Upper lobe of right lung (tissue), 1 donor: ENCODE results near the gene EMP2. TPM values are rescaled to one million over a fixed set of nuclear protein-coding genes. Genes with fewer than 3 reads are reported as not detected.
A peak's percentile ranks its signal among the peaks of the same experiment; 100 is the strongest.

Experiments
- ATAC-seq: fragments of 200-7000 bp; cut with Tn5 transposase; one replicate; pipeline ENCODE4 v1.9.1; 2020; ENCODE audit warnings: mild to moderate bottlenecking, moderate library complexity
- DNase-seq: peaks from one replicate; pipeline ENCODE4 v3.0.0-alpha.2; 2020
- H3K27ac ChIP-seq: fragments of 200-600 bp; one replicate; pipeline ENCODE4 v1.8.0; 2022
- H3K27me3 ChIP-seq: fragments of 200-600 bp; one replicate; pipeline ENCODE4 v1.8.0; 2022; ENCODE audit warnings: mild to moderate bottlenecking
- H3K36me3 ChIP-seq: fragments of 200-600 bp; one replicate; pipeline ENCODE4 v1.8.0; 2022
- H3K4me1 ChIP-seq: fragments of 200-600 bp; one replicate; pipeline ENCODE4 v1.8.0; 2022
- H3K4me3 ChIP-seq: fragments of 200-600 bp; one replicate; pipeline ENCODE4 v1.8.0; 2022; ENCODE audit warnings: mild to moderate bottlenecking
- H3K9me3 ChIP-seq: fragments of 200-600 bp; one replicate; pipeline ENCODE4 v1.8.0; 2022
- intact Hi-C: fragments of 100-400 bp; cut with DNase I; formaldehyde crosslinking; loops from one replicate; pipeline ENCODE4 v1.11.0; 2022
- total RNA-seq: library from RNA; stranded (reverse); fragmentation: NEBNext Ultra II Directional; extraction: Animal tissue kit (Norgen Biotek cat#: 25700); gene quantifications from one replicate; pipeline ENCODE4 v1.2.1, GENCODE V29; 2021
- TF ChIP-seq, protein P1 (sequence below): fragments of 200-600 bp; IDR thresholded peaks from one replicate; pipeline ENCODE4 v1.8.0; 2022; ENCODE audit warnings: antibody characterized with exemption
- donor health status: DM: no; HTN: yes; CAD: no; lungs with severe emphysema.

Gene EMP2
- total RNA-seq, 1 donor from 2014 or later = 726 TPM

DNA sequence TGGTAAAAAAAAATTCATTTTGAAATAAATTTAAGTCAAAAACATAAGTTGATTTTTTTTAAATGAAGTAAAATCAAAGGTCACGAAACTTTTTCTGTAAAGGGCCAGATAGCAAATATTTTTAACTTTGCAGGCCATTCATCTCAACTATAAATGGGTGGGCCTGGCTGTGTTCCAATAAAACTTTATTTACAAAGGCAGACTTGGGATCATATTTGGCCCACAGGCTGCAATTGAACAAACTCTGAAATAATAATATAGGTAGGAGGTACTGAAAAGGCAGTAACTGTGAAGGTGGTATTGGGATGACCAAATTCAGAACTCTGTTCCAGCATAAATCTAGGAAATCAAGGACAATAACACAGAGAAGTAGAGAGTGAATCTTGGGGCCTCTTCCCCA is 12.2 kb upstream of the EMP2 start:
- DNase-seq (no peak), ATAC-seq (no peak)
- no peaks in the 10 kb centered on the region for H3K36me3 ChIP-seq
- intact Hi-C loops = no loop called here
- no peaks in the 10 kb centered on the region for H3K9me3 ChIP-seq
- no peak overlapping the region for H3K27ac ChIP-seq
- no peak overlapping the region for H3K4me3 ChIP-seq
- TF ChIP-seq, protein P1, sequence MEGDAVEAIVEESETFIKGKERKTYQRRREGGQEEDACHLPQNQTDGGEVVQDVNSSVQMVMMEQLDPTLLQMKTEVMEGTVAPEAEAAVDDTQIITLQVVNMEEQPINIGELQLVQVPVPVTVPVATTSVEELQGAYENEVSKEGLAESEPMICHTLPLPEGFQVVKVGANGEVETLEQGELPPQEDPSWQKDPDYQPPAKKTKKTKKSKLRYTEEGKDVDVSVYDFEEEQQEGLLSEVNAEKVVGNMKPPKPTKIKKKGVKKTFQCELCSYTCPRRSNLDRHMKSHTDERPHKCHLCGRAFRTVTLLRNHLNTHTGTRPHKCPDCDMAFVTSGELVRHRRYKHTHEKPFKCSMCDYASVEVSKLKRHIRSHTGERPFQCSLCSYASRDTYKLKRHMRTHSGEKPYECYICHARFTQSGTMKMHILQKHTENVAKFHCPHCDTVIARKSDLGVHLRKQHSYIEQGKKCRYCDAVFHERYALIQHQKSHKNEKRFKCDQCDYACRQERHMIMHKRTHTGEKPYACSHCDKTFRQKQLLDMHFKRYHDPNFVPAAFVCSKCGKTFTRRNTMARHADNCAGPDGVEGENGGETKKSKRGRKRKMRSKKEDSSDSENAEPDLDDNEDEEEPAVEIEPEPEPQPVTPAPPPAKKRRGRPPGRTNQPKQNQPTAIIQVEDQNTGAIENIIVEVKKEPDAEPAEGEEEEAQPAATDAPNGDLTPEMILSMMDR = no peak
- H3K27me3 ChIP-seq = no peaks in the 10 kb centered on the region
- H3K4me1 ChIP-seq = no peaks in the 10 kb centered on the region

DNA sequence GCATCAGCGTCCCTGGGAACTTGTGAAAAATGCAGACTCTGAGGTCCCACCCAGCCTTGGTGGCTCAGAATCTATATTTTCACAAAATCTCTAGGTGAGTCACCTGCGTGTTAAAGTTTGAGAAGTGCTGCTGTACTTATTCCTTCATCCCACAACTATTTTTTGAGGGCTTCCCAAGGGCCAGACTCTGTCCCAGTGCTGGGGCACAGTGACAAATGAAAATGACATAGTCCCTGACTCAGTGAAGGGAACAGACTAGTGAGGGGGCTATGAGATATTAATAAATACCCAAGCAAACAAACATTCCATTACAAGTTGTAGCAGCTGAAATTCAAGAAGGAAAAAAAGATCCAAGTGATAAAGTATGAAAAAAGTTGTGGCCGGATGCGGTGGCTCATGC is 9.9 kb upstream of the EMP2 start:
- peak; percentile 57 for ATAC-seq
- Histone ChIP-seq H3K27ac (no peak overlapping the region), H3K9me3 (no peaks in the 10 kb centered on the region), H3K36me3 (no peaks in the 10 kb centered on the region), H3K4me1 (no peaks in the 10 kb centered on the region), H3K27me3 (no peaks in the 10 kb centered on the region), H3K4me3 (no peak overlapping the region)
- TF ChIP-seq, protein P1 = no peak
- intact Hi-C loops = no loop called here
- DNase-seq = no peak

DNA sequence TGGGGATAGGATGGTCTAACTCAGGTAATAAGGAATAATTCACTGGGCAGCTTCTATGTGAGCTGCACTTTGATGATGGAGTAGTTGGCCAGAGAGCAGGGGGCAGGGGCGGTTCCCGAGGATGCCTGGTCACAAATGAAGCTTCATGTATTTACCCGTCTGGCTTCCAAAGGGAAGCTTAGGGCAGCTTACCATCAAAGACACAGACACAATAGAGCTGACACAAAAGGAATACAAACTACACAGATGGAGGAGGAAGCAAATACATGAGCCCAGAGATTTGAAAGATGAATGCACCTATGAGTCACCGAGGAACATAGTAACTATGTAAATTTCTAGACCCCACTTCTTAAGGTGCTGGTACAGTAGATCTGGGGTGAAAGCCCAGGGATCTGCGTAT is 8.7 kb upstream of the EMP2 start:
- H3K4me1 ChIP-seq = no peaks in the 10 kb centered on the region
- no peak for ATAC-seq
- no peaks in the 10 kb centered on the region for H3K36me3 ChIP-seq
- H3K4me3 ChIP-seq = no peak overlapping the region
- no peaks in the 10 kb centered on the region for H3K27me3 ChIP-seq
- H3K27ac ChIP-seq = no peak overlapping the region
- DNase-seq = no peak
- intact Hi-C loops = no loop called here
- TF ChIP-seq, protein P1 = no peak
- no peaks in the 10 kb centered on the region for H3K9me3 ChIP-seq

DNA sequence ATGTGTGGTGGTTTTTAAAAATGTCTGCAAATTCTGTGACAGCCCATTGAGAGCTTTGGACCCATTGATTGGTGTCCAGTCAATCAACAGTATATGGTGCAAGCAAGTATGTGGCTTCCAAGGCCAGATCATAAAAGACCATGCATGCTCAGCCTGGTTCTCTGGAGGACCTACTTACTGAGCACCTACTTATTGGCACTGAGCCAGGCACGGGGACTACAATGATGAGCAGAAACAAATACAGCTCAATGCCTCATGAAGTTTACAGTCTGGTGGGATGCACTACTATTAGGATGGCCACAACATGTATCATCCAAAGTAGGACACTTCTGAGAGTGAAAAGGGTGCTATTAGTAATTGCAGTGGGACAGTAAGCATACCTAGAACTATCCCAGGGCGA is 7.2 kb upstream of the EMP2 start:
- H3K27ac ChIP-seq = no peak overlapping the region
- TF ChIP-seq, protein P1 = no peak
- H3K4me3 ChIP-seq = no peak overlapping the region
- intact Hi-C loops = no loop called here
- ATAC-seq = no peak
- no peaks in the 10 kb centered on the region for H3K36me3 ChIP-seq
- H3K9me3 ChIP-seq = no peaks in the 10 kb centered on the region
- H3K27me3 ChIP-seq = no peaks in the 10 kb centered on the region
- H3K4me1 ChIP-seq = no peaks in the 10 kb centered on the region
- no peak for DNase-seq

DNA sequence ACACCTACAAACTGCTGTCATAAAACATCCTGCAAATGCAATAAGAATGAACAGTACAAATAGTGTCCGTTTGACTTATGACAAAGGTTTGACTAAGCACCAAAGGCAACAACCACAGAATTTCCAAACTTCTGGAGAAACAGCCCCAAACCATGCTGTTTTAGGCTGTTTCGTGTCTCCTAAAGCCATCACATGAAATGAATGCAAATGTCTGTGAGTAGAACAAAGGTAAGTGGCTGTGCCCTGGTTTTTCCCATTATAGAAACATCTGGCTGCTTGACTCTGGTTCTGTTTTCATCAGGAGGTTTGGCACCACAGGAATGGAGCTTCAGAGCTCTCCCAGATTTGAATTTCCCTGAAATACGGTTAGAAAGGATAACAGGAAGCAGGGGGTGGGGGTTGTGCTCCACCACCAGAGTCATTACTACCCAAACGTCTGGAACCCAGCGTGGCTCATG is 4.6 kb upstream of the EMP2 start:
- ATAC-seq = no peak
- Histone ChIP-seq H3K4me3 (no peak overlapping the region), H3K27ac (no peak overlapping the region), H3K9me3 (no peaks in the 10 kb centered on the region), H3K27me3 (no peaks in the 10 kb centered on the region), H3K4me1 (peaks cover 5% of the 10 kb centered on the region), H3K36me3 (no peaks in the 10 kb centered on the region)
- intact Hi-C loops = no loop called here
- DNase-seq = no peak
- TF ChIP-seq, protein P1 = no peak

DNA sequence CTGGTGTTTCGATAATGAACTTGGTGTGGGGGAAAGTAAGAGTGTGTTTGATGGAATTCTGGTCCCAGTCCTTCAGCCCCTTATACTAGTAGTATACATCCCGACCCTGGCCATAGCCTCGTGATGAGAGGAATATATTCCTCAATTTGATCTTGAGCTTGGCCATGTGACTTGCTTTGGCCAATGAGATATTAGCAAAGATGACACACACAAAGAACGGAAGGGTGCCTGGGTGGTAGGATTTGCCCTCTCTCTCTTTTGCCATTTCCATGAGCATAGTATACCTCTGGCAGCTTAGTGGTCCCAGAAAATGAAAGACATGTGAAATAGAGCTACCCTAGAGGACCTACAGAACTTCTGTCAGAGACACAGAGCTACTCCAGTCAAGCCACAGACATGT is 2.9 kb upstream of the EMP2 start:
- intact Hi-C loops = no loop called here
- Histone ChIP-seq H3K27ac (no peak overlapping the region), H3K4me1 (peaks cover 14% of the 10 kb centered on the region), H3K36me3 (no peaks in the 10 kb centered on the region), H3K27me3 (no peaks in the 10 kb centered on the region), H3K9me3 (no peaks in the 10 kb centered on the region), H3K4me3 (no peak overlapping the region)
- TF ChIP-seq, protein P1 = no peak
- ATAC-seq (no peak), DNase-seq (no peak)
